GM18502 (cell line): ENCODE data around the gene SNCA.

Source experiments
- ATAC-seq: cut with Tn5 transposase; IDR thresholded peaks from one replicate; pipeline ENCODE4 v1.9.1; 2021; ENCODE audit warnings: mild to moderate bottlenecking; ENCODE audit not compliant: unreplicated experiment, poor library complexity

SNCA gene

DNA sequence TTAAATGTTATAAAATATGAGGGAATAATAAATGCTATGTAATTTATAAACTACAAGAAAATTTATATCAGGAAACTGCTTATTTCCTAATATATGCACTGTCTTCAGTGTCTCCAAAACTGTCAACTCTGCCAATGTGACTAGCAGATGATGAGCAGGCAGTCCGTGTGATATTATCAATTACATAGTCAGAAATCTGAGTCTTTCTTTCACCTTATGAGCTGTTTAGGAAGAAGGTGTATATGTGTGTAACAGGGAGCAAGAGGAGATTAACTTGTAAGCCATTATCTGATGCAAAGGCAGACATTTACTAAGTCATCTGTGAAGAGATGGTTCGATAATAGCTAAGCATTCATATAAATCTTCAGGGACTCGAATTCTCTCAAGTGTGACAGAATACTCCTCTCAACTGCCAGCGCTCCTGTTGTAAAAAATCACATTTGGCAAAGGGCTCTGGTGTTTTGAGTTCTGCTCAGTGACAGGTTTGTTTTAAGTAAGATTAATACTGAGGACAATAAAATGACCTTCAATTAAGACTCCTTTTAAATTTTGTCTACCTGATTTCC is 79.7 kb downstream of the SNCA start:
- no peak for ATAC-seq

DNA sequence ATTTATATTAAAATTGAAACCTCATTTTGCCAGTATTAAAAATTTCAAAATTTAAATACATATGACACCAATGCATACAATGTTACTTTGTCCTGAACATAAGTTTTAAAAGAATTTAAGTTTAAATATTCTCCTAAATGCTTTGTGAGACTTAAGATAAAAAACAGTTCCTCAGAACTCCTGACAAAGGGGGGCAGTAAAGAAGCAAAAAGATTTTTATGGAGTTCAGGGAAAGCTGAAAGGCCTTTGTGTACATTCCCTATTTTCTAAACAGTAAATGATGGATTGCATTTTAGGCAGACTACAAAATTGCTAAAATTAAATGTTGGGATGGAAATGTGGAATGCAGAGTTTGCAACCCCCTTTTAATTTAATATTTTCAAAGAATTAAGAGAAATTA is 81.7 kb downstream of the SNCA start:
- ATAC-seq = no peak

GRCh38 chr4:89754531-89754930 is 82.4 kb downstream of the SNCA start:
- no peak for ATAC-seq

GRCh38 chr4:89753601-89754066 is 83.3 kb downstream of the SNCA start:
- no peak for ATAC-seq

- ATAC-seq = no peak
Measured at GRCh38 chr4:89752932-89753598, 83.9 kb downstream of the SNCA start.

- no peak for ATAC-seq
Measured at GRCh38 chr4:89751416-89751815, 85.5 kb downstream of the SNCA start.

GRCh38 chr4:89746377-89746776 is 90.6 kb downstream of the SNCA start:
- no peak for ATAC-seq

DNA sequence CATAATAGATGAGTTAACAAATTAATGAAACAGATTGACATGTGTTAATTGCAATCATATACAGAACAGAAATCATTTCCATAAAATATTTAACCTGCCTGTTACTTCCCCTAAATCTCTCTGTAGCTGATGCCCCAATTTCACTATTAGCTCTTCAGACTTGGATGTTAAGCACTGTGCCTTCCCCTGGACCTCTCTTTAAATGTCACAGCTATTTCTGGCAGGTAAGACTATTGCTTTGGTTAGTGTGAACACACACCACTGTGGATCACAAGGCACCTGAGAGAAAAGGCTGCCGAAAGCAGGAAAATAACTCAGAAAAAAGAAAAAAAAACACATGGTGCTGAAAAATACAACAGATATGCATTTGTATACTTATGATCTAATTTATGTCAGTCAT is 91.3 kb downstream of the SNCA start:
- no peak for ATAC-seq

DNA sequence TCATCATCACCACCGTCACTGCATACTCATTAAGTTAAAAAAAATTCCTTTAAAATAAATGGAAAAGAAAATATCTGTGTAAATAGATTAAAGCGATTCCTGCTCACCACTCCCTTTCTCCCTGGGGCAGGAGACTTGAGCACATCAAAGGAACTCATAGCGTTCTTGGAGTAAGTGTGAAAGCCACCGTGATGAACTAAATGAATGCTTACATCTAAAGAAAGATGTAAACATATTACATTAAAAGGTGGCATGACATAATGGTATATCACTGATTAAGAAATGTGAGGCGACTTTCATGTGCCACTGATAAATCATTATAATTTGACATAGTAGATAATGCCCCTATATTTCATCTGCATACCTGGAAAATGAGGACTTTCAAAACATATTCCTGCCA is 92.0 kb downstream of the SNCA start:
- ATAC-seq = no peak

GRCh38 chr4:89741768-89742167 is 95.2 kb downstream of the SNCA start:
- ATAC-seq = no peak

DNA sequence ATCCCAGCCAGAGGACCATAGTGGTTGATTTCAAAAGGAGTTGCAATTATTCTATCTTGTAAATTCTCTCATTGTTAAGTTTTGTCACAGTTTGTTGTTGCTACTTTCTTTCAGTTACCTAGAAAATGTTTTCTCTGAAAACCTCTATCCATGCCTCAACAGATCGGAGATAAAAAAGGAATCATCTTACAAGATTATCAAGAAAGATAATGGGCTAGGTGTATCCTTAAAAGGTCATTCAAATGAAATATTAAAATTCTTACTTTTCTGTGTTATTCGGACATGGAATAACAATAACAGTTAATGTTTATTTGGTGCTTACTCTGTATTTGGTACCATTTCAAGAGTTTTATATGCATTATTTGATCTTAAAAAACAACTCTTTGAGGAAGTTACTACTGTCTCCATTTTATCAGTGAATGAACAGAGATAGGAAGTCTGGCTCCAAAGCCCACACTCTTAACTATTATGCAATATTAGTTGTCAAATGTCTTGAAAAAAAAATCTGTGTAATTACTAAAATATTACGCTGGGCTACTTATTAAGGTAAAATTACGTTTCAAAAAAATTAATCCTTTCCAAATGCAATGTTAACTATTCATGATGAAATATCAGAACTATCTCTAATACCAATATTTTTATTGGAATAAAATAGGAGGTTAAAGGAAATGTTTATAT is 97.5 kb downstream of the SNCA start:
- no peak for ATAC-seq

DNA sequence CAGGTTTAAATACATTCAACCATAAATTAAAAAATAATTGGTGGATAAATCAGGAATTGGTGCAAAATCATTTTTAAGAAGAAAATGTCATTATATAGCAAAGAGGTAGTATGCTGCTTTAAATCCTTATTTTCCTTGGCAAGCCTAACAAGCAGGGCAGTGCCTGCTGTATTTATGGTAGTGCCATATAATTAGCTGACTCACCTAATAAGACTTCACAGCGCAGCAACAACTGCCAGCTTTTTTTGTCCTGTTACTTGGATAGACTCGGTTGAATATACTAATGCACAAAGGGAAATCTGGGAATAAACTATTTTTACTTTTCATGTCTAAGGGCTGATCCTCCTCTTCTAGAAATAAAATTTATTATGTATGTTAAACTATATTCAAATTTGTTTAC is 99.1 kb downstream of the SNCA start:
- no peak for ATAC-seq

GRCh38 chr4:89733946-89734345 is 103.0 kb downstream of the SNCA start:
- no peak for ATAC-seq

GRCh38 chr4:89727238-89727637 is 109.7 kb downstream of the SNCA start:
- ATAC-seq = no peak

- ATAC-seq = no peak
Measured at GRCh38 chr4:89725268-89725667, 111.7 kb downstream of the SNCA start.

DNA sequence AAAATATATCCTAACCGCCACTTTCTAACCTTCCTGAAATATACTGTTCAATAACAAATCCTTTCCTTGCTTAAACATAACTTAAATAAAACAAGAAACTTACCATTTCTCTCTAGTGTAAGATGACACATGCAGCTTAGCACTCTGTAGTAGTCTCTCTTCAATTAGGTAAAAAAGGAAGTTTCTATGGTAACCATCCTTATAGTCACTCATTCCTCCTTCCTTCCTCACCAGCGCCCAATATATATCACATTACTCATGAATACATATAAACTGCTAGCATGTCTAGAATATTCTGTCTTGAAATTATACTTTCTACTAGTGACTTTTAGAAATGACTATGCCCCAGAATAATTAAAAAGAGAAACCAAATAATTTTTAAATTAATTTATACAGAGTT is 112.2 kb downstream of the SNCA start:
- no peak for ATAC-seq

DNA sequence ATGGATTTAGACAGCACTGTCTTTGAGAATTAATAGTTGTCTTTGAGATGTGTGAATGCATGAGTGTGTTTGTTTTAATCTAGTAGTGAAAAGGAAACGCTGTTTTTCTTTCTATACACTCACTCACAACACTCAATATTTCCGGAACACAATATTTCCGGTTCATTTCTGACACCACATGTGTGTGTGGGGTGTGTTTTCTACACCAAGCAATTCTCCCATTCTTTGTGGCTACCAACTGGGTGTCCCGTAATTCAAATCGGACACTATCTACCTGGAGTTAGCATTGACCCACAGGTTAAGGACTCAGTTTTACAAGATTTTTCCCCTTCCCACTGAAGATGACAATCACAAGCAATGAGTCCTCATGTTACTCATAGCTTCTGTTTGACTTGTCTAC is 113.9 kb downstream of the SNCA start:
- ATAC-seq = no peak

GRCh38 chr4:89722517-89722916 is 114.4 kb downstream of the SNCA start:
- no peak for ATAC-seq

- ATAC-seq = no peak
Measured at GRCh38 chr4:89720981-89721380, 116.0 kb downstream of the SNCA start.

GRCh38 chr4:89719536-89720090 is 117.3 kb downstream of the SNCA start:
- no peak for ATAC-seq

GRCh38 chr4:89716893-89717292 is 120.1 kb downstream of the SNCA start:
- no peak for ATAC-seq
